Loucy (cell line): ENCODE results near the gene ARHGEF10L.

Experiments
- H2AFZ ChIP-seq: fragments of 200-600 bp; sonication (generic); 2 replicates; pipeline ENCODE4 v1.6.0; 2016; ENCODE audit warnings: antibody characterized with exemption, mild to moderate bottlenecking, low read length, moderate library complexity
- H3F3A ChIP-seq: fragments of 200-600 bp; 2 replicates; pipeline ENCODE4 v1.6.0; 2016; ENCODE audit warnings: antibody characterized with exemption, low read depth, mild to moderate bottlenecking
- H3K27me3 ChIP-seq: fragments of 200-600 bp; sonication (generic); 2 replicates; pipeline ENCODE4 v1.6.1; 2014; ENCODE audit warnings: low read length, mild to moderate bottlenecking; ENCODE audit not compliant: insufficient read depth, poor library complexity, severe bottlenecking
- H3K36me3 ChIP-seq: fragments of 200-600 bp; sonication (generic); 2 replicates; pipeline ENCODE4 v1.6.1; 2016; ENCODE audit warnings: low read length; ENCODE audit not compliant: insufficient read depth
- H3K4me1 ChIP-seq: fragments of 200-600 bp; sonication (generic); 2 replicates; pipeline ENCODE4 v1.5.1; 2014; ENCODE audit warnings: low read length, mild to moderate bottlenecking; ENCODE audit not compliant: insufficient read depth, poor library complexity, severe bottlenecking
- H3K4me2 ChIP-seq: fragments of 200-600 bp; sonication (generic); 2 replicates; pipeline ENCODE4 v1.6.0; 2014; ENCODE audit warnings: antibody characterized with exemption, low read length, low read depth, mild to moderate bottlenecking; ENCODE audit not compliant: poor library complexity, severe bottlenecking
- H3K4me3 ChIP-seq: fragments of 200-600 bp; sonication (generic); 2 replicates; pipeline ENCODE4 v1.5.1; 2014; ENCODE audit warnings: low read length, mild to moderate bottlenecking, mixed read lengths; ENCODE audit not compliant: poor library complexity, severe bottlenecking
- H3K79me2 ChIP-seq: fragments of 200-600 bp; sonication (generic); 2 replicates; pipeline ENCODE4 v1.6.1; 2014; ENCODE audit warnings: low read length; ENCODE audit not compliant: insufficient read depth
- H3K9ac ChIP-seq: fragments of 200-600 bp; sonication (generic); 2 replicates; pipeline ENCODE4 v1.6.0; 2014; ENCODE audit warnings: mild to moderate bottlenecking, low read depth, low read length, moderate library complexity; ENCODE audit not compliant: poor library complexity, severe bottlenecking
- H3K9me2 ChIP-seq: fragments of 200-600 bp; sonication (generic); replicated peaks from 2 replicates; pipeline ENCODE4 v1.6.1; 2016; ENCODE audit warnings: low read depth, low read length, mixed read lengths
- H3K9me3 ChIP-seq: fragments of 200-600 bp; sonication (generic); 2 replicates; pipeline ENCODE4 v1.6.1; 2014; ENCODE audit warnings: mild to moderate bottlenecking, antibody characterized with exemption, low read length, low read depth; ENCODE audit not compliant: insufficient read depth
- H4K20me1 ChIP-seq: fragments of 200-600 bp; sonication (generic); 2 replicates; pipeline ENCODE4 v1.6.0; 2014; ENCODE audit warnings: antibody characterized with exemption, low read length, mild to moderate bottlenecking; ENCODE audit not compliant: insufficient read depth, poor library complexity, severe bottlenecking
- CTCF ChIP-seq: fragments of 200-600 bp; sonication (generic); conservative IDR thresholded peaks from 2 replicates; pipeline ENCODE4 v1.5.1; 2014; ENCODE audit warnings: mild to moderate bottlenecking, antibody characterized with exemption, low read length
- EZH2phosphoT487 ChIP-seq: fragments of 200-600 bp; IDR thresholded peaks from 2 replicates; pipeline ENCODE4 v1.6.1; 2018; ENCODE audit warnings: antibody characterized with exemption, mild to moderate bottlenecking, moderate library complexity, borderline replicate concordance

Gene ARHGEF10L

GRCh38 chr1:17554954-17555353 lies 15.5 kb downstream of the ARHGEF10L start:
- no peaks in the 10 kb centered on the region for H3K4me1 ChIP-seq
- no peaks in the 10 kb centered on the region for H3K9me2 ChIP-seq
- H3F3A ChIP-seq = no peaks in the 10 kb centered on the region
- no peak overlapping the region for H3K4me2 ChIP-seq
- H3K79me2 ChIP-seq = no peaks in the 10 kb centered on the region
- H3K9ac ChIP-seq = no peak overlapping the region
- TF ChIP-seq CTCF (no peak), EZH2phosphoT487 (no peak)
- no peaks in the 10 kb centered on the region for H3K9me3 ChIP-seq
- H4K20me1 ChIP-seq = no peaks in the 10 kb centered on the region
- H3K27me3 ChIP-seq = no peaks in the 10 kb centered on the region
- H3K36me3 ChIP-seq = no peaks in the 10 kb centered on the region
- no peak overlapping the region for H2AFZ ChIP-seq
- no peak overlapping the region for H3K4me3 ChIP-seq

GRCh38 chr1:17557986-17558385 lies 18.5 kb downstream of the ARHGEF10L start:
- H3K9me2 ChIP-seq = no peaks in the 10 kb centered on the region
- H3K27me3 ChIP-seq = no peaks in the 10 kb centered on the region
- no peaks in the 10 kb centered on the region for H3K79me2 ChIP-seq
- no peaks in the 10 kb centered on the region for H3K9me3 ChIP-seq
- H4K20me1 ChIP-seq = no peaks in the 10 kb centered on the region
- H2AFZ ChIP-seq = no peak overlapping the region
- no peaks in the 10 kb centered on the region for H3F3A ChIP-seq
- TF ChIP-seq CTCF (no peak), EZH2phosphoT487 (no peak)
- no peak overlapping the region for H3K9ac ChIP-seq
- no peaks in the 10 kb centered on the region for H3K4me1 ChIP-seq
- H3K4me3 ChIP-seq = no peak overlapping the region
- H3K36me3 ChIP-seq = no peaks in the 10 kb centered on the region
- H3K4me2 ChIP-seq = no peak overlapping the region

- H3K36me3 ChIP-seq = no peaks in the 10 kb centered on the region
- H3K4me2 ChIP-seq = no peak overlapping the region
- H3K79me2 ChIP-seq = no peaks in the 10 kb centered on the region
- no peaks in the 10 kb centered on the region for H3K27me3 ChIP-seq
- H3K4me1 ChIP-seq = no peaks in the 10 kb centered on the region
- H2AFZ ChIP-seq = no peak overlapping the region
- TF ChIP-seq EZH2phosphoT487 (no peak), CTCF (no peak)
- no peaks in the 10 kb centered on the region for H4K20me1 ChIP-seq
- H3K9ac ChIP-seq = no peak overlapping the region
- H3K4me3 ChIP-seq = no peak overlapping the region
- H3F3A ChIP-seq = no peaks in the 10 kb centered on the region
- no peaks in the 10 kb centered on the region for H3K9me3 ChIP-seq
- H3K9me2 ChIP-seq = no peaks in the 10 kb centered on the region
Observed at GRCh38 chr1:17558541-17558940, 19.0 kb downstream of the ARHGEF10L start.
